Measurements from ENCODE around the gene LRP1B. TPM values are rescaled to one million over a fixed set of nuclear protein-coding genes. Genes with fewer than 3 reads are reported as not detected.

LRP1B gene
- total RNA-seq, 1 donor from 2014 or later: 0.54 TPM

GRCh38 chr2:140698636-140699035, 1432.2 kb downstream of the LRP1B start:
- no peaks in the 10 kb centered on the region for H3K27me3 Mint-ChIP-seq (ENCODE audit: low read depth)
- peaks cover 3% of the 10 kb centered on the region for H3K9me3 Mint-ChIP-seq
- H3K4me3 Mint-ChIP-seq: no peak overlapping the region

GRCh38 chr2:140696449-140696848, 1434.4 kb downstream of the LRP1B start:
- Mint-ChIP-seq H3K9me3 (peaks cover 3% of the 10 kb centered on the region), H3K27ac (ENCODE audit: unreplicated experiment) (no peak overlapping the region), H3K27me3 (ENCODE audit: low read depth) (no peaks in the 10 kb centered on the region), H3K4me3 (no peak overlapping the region), H3K4me1 (no peaks in the 10 kb centered on the region), H3K36me3 (ENCODE audit: low read depth) (no peaks in the 10 kb centered on the region)
- no peak for TF ChIP-seq CTCF (conservative IDR thresholded peaks at IDR 0.05)
- no peak for DNase-seq (ENCODE audit: low read depth, low spot score)

More at GRCh38 chr2:140698636-140699035, 1432.2 kb downstream of the LRP1B start:
- Mint-ChIP-seq H3K4me1 (no peaks in the 10 kb centered on the region), H3K27ac (ENCODE audit: unreplicated experiment) (no peak overlapping the region), H3K36me3 (ENCODE audit: low read depth) (no peaks in the 10 kb centered on the region)
- DNase-seq (ENCODE audit: low read depth, low spot score): no peak
- TF ChIP-seq CTCF (conservative IDR thresholded peaks at IDR 0.05): no peak

GRCh38 chr2:140695155-140695554, 1435.7 kb downstream of the LRP1B start:
- H3K27me3 Mint-ChIP-seq (ENCODE audit: low read depth): no peaks in the 10 kb centered on the region
- no peak overlapping the region for H3K27ac Mint-ChIP-seq (ENCODE audit: unreplicated experiment)
- TF ChIP-seq CTCF (conservative IDR thresholded peaks at IDR 0.05): no peak
- H3K4me3 Mint-ChIP-seq: no peak overlapping the region
- H3K36me3 Mint-ChIP-seq (ENCODE audit: low read depth): no peaks in the 10 kb centered on the region
- no peaks in the 10 kb centered on the region for H3K4me1 Mint-ChIP-seq
- peaks cover 3% of the 10 kb centered on the region for H3K9me3 Mint-ChIP-seq
- no peak for DNase-seq (ENCODE audit: low read depth, low spot score)

- Mint-ChIP-seq H3K36me3 (ENCODE audit: low read depth) (no peaks in the 10 kb centered on the region), H3K27me3 (ENCODE audit: low read depth) (no peaks in the 10 kb centered on the region), H3K4me3 (no peak overlapping the region), H3K9me3 (no peaks in the 10 kb centered on the region), H3K27ac (ENCODE audit: unreplicated experiment) (no peak overlapping the region), H3K4me1 (no peaks in the 10 kb centered on the region)
- TF ChIP-seq CTCF (conservative IDR thresholded peaks at IDR 0.05): no peak
- no peak for DNase-seq (ENCODE audit: low read depth, low spot score)
Observed at GRCh38 chr2:140687825-140688224, 1443.0 kb downstream of the LRP1B start.

- Mint-ChIP-seq H3K27ac (ENCODE audit: unreplicated experiment) (no peak overlapping the region), H3K4me3 (no peak overlapping the region)
- no peak for DNase-seq (ENCODE audit: low read depth, low spot score)
Observed at GRCh38 chr2:140683658-140684057, 1447.2 kb downstream of the LRP1B start.

More at GRCh38 chr2:140683658-140684057, 1447.2 kb downstream of the LRP1B start:
- Mint-ChIP-seq H3K36me3 (ENCODE audit: low read depth) (no peaks in the 10 kb centered on the region), H3K27me3 (ENCODE audit: low read depth) (no peaks in the 10 kb centered on the region), H3K9me3 (no peaks in the 10 kb centered on the region), H3K4me1 (no peaks in the 10 kb centered on the region)
- no peak for TF ChIP-seq CTCF (conservative IDR thresholded peaks at IDR 0.05)

All from neural crest cell (in vitro differentiated cells).